ENCODE results near the gene ZNF785. TPM values are rescaled to one million over a fixed set of nuclear protein-coding genes. Genes with fewer than 3 reads are reported as not detected.

Gene ZNF785
- total and polyA plus RNA-seq, 2 of the 13 experiments (the other 11 are each of a cell fraction or from before 2014, with no cell fraction given), result 0.01 TPM; not detected in 1

GRCh38 chr16:30534368-30535105 lies 51.0 kb downstream of the ZNF785 start, which contains the start of gene ZNF747 (continued):
- TF ChIP-seq PRDM15 (CRISPR knock-in tag; IDR thresholded peaks at IDR 0.05) (peak; percentile 39), ELF3 (CRISPR knock-in tag; IDR thresholded peaks at IDR 0.05) (peak; percentile 89), RCOR2 (CRISPR knock-in tag; IDR thresholded peaks at IDR 0.05) (no peak; the same call in none of the 2 replicates), FOXM1 (CRISPR knock-in tag; IDR thresholded peaks at IDR 0.05) (no peak), ZBTB4 (CRISPR knock-in tag; IDR thresholded peaks at IDR 0.05; ENCODE audit: borderline replicate concordance) (peak; percentile 64; the same call in 1 of the 2 replicates), CCAR2 (optimal IDR thresholded peaks at IDR 0.05; ENCODE audit: low read depth, low read length) (no peak), ZNF816 (CRISPR knock-in tag; IDR thresholded peaks at IDR 0.05; ENCODE audit: borderline replicate concordance) (no peak; the same call in 1 of the 2 replicates), ZNF672 (CRISPR knock-in tag; IDR thresholded peaks at IDR 0.05) (no peak), MBNL3 (CRISPR knock-in tag; conservative IDR thresholded peaks at IDR 0.05) (no peak), YEATS2 (CRISPR knock-in tag; IDR thresholded peaks at IDR 0.05; ENCODE audit: borderline replicate concordance) (peak; percentile 90), PAXIP1 (CRISPR knock-in tag; conservative IDR thresholded peaks at IDR 0.05) (0 out of 2 replicates have a peak, but pooled peaks have one; percentile 60), POGK (CRISPR knock-in tag; conservative IDR thresholded peaks at IDR 0.05) (0 out of 2 replicates have a peak, but pooled peaks have one; percentile 57), ISX (CRISPR knock-in tag; conservative IDR thresholded peaks at IDR 0.05) (no peak), ZNF550 (CRISPR knock-in tag; IDR thresholded peaks at IDR 0.05; ENCODE audit: borderline replicate concordance) (no peak), ZNF878 (CRISPR knock-in tag; IDR thresholded peaks at IDR 0.05) (peak; percentile 91), ZNF501 (CRISPR knock-in tag; IDR thresholded peaks at IDR 0.05) (peak; percentile 67)
